Brain pericyte (primary cell): ENCODE results near the gene CUL4B.
A peak's percentile ranks its signal among the peaks of the same experiment; 100 is the strongest.
"Not testable (repeated sequence)": the region's sequence is repeated elsewhere in the genome, so short reads cannot be mapped to it uniquely, and the experiment has no call there.

Experiments used
- DNase-seq: peaks from one replicate; pipeline ENCODE4 v3.0.0-alpha.2; 2012; ENCODE audit warnings: low read depth, low spot score

CUL4B gene

DNA sequence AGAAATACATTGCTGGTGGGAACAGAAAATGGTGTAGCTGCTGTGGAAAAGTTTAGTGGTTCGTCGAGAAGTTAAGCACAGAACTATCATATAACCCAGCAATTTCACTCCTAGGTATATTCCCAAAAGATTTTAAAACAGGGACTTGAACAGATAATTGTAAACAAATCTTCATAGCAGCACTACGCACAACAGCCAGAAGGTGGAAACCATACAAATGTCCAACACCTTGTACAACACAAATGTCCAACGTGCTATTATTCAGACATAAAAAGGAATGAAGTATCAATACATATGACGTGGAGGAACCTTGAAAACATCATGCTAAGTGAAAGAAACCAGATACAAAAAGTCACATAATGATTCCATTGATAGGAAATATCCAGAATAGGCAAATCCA, 37.9 kb downstream of the CUL4B start:
- no peak for DNase-seq

DNA sequence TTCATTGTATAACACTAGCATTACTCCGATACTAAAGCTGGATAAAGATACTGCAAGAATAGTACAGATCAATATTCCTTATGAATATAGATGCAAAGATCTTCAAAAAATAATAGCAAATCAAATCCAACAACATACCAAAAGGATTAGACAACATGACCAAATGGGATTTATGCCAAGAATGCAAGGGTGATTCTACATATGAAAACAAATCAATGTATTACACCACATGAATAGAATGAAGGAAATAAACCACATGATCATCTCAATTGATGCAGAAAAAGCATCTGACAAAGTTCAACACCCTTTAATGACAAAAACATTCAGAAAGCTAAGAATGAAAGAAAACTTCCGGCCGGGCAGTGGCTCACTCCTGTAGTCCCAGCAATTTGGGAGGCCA, 42.8 kb downstream of the CUL4B start:
- no peak for DNase-seq

DNA sequence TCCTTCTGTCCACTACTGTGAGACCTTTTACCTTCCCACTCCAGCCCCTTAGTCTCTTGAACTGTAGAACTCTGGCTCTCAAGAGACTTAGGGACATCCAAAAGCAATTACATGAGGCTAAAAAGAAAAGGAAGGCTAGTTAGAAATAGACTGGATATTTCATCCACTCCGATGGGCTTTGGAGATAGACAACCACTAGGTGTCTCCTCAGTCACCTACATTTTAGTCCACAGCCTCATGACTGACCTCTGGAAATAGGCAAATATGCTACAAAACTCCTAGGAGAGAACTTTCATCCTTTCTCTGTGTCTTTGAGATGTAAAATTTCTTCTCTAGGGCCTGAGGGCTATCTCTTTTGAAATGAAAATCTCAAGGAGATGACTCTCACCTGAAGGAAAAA, 46.5 kb downstream of the CUL4B start:
- DNase-seq, result no peak

DNA sequence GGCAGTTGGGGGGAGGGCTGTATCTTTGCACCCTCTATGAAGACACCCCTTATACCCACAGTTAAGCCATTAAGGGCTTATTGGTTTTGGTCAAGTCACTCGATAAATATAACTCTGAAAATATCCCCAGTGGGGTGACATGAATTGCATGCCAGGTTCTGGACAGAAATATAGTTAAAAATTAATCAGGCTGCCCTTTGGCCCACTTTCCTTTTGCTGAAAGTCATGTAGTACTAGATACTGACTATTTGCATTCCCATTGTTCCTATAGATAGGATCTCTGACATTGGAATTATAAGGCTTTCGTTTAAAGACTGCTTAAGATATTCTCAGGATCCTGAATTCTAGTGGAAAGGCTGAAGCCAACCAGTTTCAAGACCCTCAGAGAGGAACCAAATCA, 48.1 kb downstream of the CUL4B start:
- no peak for DNase-seq

DNA sequence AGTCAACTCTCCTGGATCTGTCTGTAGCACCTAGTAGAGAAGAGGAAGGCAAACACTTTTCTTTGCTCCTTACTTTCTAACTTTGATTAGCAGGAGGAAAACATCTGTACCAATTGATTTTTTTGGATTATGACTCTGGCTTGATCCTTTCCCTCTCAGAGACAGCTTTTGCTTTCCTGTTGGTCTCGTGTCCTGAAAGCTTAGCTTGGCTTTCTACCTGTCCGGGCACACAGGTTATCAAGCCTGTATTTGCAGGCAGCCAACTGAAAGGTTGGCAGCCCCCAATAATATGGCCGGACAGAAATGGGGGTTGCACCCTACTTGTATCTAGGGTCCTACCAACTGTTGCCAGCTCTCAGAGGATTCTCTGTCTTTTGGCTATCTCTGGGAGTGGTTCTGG, 48.5 kb downstream of the CUL4B start:
- no peak for DNase-seq

DNA sequence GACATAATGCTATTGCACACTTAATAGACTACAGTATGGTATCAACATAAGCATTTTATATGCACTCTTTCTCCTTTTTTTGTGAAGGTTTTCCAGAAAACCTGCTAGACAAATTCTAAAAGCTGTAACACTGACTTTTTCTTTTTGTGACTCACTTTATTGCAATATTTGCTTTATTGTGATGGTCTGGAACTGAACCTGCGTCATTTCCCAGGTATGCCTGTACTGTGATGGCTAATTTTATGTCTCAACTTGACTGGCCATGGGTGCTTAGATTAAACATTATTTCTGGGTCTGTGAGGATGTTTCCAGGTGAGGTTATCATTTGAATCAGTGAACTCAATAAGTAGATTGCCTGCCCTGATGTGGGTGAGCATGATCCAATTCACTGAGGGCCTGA, 56.2 kb downstream of the CUL4B start:
- DNase-seq, result no peak

DNA sequence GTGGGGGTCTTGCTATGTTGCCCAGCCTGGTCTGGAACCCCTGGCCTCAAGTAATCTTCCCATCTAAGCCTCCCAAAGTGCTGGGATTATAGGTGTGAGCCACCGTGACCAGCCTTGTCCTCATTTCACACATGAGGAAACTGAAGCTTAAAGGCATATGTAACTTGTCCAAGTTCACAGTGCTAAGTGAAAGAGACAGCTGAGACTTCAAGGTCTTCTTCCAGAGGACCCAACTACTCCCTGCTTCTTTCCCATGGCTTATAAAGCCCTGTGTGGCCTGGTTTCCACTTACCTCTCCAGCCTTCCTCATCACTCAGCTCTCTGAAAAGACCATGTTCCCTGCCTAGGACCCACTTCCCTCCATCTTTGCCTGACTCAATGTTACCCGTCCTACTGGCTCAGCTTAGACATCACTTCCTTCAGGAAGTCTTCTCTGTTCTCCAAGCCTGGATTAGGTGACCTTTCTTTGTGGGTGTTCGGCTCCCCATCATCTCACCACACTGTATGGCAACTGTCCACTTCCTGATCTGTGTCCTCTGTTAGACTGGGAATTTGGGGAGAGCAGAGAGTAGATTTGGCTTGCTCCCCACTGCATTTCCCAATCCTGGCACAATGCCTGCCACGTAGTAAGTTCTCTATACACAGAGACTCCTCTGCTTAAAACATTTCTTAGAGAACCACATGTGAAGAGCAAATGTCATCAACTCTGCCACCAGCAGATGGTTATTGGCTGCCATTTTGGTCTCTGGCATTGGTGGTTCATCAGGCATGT, 61.3 kb downstream of the CUL4B start:
- DNase-seq, result no peak

DNA sequence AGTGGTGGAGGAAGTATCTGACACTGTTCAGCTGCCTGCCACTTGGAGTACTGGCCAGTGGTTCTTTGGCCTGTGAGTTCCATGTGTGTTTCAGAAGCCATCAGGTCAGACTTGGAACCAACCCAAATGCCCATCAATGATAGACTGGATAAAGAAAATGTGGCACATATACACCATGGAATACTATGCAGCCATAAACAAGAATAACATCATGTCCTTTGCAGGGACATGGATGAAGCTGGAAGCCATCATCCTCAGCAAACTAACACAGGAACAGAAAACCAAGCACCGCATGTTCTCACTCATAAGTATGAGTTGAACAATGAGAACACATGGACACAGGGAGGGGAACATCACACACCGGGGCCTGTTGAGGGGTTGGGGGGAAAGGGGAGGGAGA, 70.6 kb downstream of the CUL4B start:
- not testable (repeated sequence) for DNase-seq

DNA sequence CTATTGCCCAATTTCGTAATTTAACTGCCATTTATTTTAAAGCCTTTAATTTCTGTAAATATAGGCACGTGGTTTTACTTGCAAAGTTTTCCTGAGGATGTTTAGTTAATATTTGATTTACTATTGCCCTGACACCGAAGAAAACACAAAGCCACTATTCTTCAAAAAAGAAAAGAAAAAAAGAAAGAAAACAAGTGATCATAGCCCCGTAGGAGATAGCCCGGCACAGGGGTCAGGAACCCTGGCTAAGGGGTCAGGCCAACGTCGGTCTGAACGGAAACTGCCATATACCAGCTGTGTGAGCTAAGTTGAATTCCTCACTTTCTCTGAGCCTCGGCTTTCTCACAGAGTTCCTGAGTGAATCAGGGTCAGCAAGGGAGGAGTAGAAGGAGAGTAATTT, 74.0 kb downstream of the CUL4B start:
- DNase-seq, result no peak

DNA sequence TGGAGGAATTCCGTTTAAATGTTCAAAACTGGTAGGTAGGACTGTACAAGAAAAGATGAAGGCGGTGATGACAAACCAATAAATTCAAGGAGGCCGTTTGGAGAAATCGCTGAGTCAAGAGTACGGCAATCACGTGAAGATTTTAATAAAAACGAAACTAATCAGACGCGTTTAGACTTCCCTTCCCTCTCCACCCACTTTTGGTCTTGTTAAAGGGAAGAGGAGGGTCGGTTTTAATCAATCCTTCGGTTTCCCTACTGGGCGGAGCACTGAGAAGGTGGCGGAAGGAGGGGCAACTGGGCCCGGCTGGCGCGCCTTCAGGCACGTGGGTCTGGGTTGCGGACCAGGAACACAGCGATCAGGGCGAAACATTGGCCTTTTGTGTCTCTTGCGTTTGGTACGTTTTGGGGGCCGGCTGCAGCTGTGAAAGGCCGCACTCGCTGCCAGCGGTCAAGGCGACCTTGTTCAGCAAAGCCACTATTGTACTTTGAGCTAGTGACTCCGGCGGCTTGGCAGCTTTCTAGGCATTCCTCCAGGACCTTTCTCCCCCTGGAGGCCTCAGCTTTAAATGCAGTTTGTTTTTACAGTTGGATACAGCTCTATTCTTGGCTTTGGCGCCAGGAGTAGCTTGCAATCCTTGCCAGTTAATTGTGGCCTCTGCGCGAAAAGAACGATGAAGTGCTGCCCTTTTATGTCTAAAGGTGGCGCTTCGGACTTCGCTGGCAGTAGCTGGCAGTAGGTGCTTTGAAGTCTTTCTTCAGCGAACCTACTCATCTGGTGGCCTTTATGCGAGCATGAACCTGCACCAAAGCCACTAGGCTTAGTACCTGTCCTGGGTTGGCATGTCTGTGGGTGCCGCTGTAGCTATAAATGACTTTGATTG, 74.9 kb downstream of the CUL4B start:
- peak; percentile 38 for DNase-seq

DNA sequence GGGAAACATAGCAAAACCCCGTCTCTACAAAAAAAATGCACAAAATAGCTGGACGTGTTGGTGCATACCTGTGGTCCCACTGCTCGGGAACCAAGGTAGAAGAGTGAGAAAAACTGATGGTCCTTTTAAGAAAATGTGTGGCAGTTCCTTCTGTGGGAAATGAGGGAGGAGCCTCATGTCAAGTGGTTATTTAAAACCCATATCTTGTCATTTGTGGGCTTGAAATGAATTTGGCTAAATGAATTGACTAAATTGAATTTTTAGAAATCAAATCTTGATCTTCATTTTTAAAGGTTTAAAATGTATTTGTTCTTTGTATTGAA, 75.5 kb downstream of the CUL4B start:
- DNase-seq, result no peak

DNA sequence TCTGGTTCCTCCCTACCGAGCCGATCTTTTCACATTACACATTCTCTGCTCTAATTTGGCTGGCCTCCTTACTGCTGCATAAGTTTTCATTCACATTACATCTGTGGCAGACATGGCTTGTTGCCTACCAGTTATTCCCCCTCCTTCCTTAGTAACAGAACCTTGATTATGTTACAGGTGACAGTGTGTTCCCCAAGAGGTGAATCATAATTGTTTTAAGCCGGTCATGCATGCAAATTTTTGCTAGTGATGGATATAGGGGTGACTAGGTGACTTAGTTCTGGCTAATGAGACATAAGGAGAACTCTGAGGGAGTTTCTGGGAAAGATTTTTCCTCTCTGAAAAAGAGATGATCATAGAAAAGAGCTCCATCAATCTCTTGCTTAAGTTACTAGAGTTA, 83.3 kb downstream of the CUL4B start:
- DNase-seq, result no peak

DNA sequence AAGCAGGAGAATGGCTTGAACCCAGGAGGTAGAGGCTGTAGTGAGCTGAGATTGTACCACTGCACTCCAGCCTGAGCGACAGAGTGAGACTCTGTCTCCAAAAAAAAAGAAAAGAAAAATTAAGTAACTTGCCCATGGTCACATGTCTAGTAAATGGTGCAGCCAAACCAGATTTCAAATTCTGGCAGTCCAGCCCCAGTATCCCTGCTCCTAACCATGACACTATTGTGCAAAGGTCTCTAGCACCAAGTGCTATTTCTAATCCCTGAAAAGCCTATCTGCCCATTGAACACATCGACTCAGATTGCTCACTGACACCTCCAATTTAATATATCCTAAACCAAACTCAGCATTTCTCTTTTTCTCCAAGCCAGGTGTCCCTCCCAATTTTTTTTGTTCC, 84.0 kb downstream of the CUL4B start:
- DNase-seq, result no peak

DNA sequence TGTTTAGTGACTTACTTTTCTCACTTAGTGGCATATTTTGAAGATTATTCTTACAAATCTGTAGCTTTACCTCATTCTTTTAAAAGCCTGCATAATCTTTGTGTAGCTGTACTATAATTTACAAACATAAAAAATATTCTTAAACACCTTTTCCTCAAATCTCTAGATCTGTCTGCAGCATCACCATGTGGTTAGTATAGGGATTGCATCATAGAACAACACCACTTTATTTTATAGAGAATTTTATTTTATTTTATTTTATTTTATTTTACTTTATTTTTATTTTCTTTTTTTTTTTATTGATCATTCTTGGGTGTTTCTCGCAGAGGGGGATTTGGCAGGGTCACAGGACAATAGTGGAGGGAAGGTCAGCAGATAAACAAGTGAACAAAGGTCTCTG, 85.3 kb downstream of the CUL4B start:
- not testable (repeated sequence) for DNase-seq
